ENCODE measurements around the gene SLC25A20.

SLC25A20 gene

GRCh38 chr3:48826451-48826850, 72.2 kb downstream of the SLC25A20 start:
- H3K36me3 ChIP-seq (replicated peaks): no peaks in the 10 kb centered on the region
- no peaks in the 10 kb centered on the region for H3K27me3 ChIP-seq (replicated peaks)
- H3K4me3 ChIP-seq (ENCODE audit: low read depth, low read length): no peak overlapping the region
- DNase-seq: peak; percentile 96
- H3K27ac ChIP-seq: peak overlapping the region; percentile 47
- TF ChIP-seq CTCF (IDR thresholded peaks at IDR 0.05; ENCODE audit: low read depth, low read length, missing control alignments): no peak
- in situ Hi-C loops (cut with HindIII; ENCODE audit: low pct_ligation_motif_present, low sequenced_read_pairs): no loop called here

- Histone ChIP-seq H3K27me3 (replicated peaks) (no peaks in the 10 kb centered on the region), H3K4me3 (ENCODE audit: low read depth, low read length) (no peak overlapping the region), H3K27ac (no peak overlapping the region), H3K36me3 (replicated peaks) (no peaks in the 10 kb centered on the region)
- in situ Hi-C loops (cut with HindIII; ENCODE audit: low pct_ligation_motif_present, low sequenced_read_pairs): no loop called here
- DNase-seq: peak; percentile 17
- no peak for TF ChIP-seq CTCF (IDR thresholded peaks at IDR 0.05; ENCODE audit: low read depth, low read length, missing control alignments)
Observed at GRCh38 chr3:48820612-48821324, 77.9 kb downstream of the SLC25A20 start.

GRCh38 chr3:48819234-48820221, 79.2 kb downstream of the SLC25A20 start:
- in situ Hi-C loops (cut with HindIII; ENCODE audit: low pct_ligation_motif_present, low sequenced_read_pairs): no loop called here
- Histone ChIP-seq H3K4me3 (ENCODE audit: low read depth, low read length) (no peak overlapping the region), H3K27me3 (replicated peaks) (no peaks in the 10 kb centered on the region), H3K27ac (no peak overlapping the region), H3K36me3 (replicated peaks) (no peaks in the 10 kb centered on the region)
- no peak for TF ChIP-seq CTCF (IDR thresholded peaks at IDR 0.05; ENCODE audit: low read depth, low read length, missing control alignments)
- no peak for DNase-seq

GRCh38 chr3:48811524-48811923, 87.2 kb downstream of the SLC25A20 start:
- DNase-seq: no peak
- TF ChIP-seq CTCF (IDR thresholded peaks at IDR 0.05; ENCODE audit: low read depth, low read length, missing control alignments): no peak
- H3K4me3 ChIP-seq (ENCODE audit: low read depth, low read length): no peak overlapping the region
- no peak overlapping the region for H3K27ac ChIP-seq
- in situ Hi-C loops (cut with HindIII; ENCODE audit: low pct_ligation_motif_present, low sequenced_read_pairs): no loop called here
- H3K27me3 ChIP-seq (replicated peaks): no peaks in the 10 kb centered on the region
- no peaks in the 10 kb centered on the region for H3K36me3 ChIP-seq (replicated peaks)
